Endothelial cell of umbilical vein (primary cell): ENCODE measurements around the gene PDPK1. TPM values are rescaled to one million over a fixed set of nuclear protein-coding genes. Genes with fewer than 3 reads are reported as not detected.

Experiments
- BruUV-seq: library from RNA; stranded (reverse); fragments of 400-500 nt; replicated peaks from 2 replicates; lab custom pipeline; 2021; lab: Mats Ljungman, UMichigan
- CTCF ChIA-PET: fragments of 300-600, 350-600 bp; sonication (Branson Sonifier 250); formaldehyde crosslinking; loops from one replicate; lab custom pipeline; 2021; ENCODE audit warnings: antibody characterized with exemption, inconsistent platforms; lab: Charles Lee
- POLR2A ChIA-PET: fragments of 300-600, 350-600 bp; sonication (Branson Sonifier 250); formaldehyde crosslinking; loops from one replicate; lab custom pipeline; 2021; ENCODE audit warnings: antibody characterized with exemption, inconsistent platforms; lab: Charles Lee
- DNase-seq: peaks from one replicate; pipeline ENCODE4 v3.0.0-alpha.2; 2011; ENCODE audit warnings: low read depth, low spot score
- FAIRE-seq: peaks from 2 replicates; lab custom pipeline; 2011; peaks lifted over from hg19 to GRCh38; lab: Jason Lieb, UNC
- H2AFZ ChIP-seq: 2 replicates; pipeline ENCODE4 v1.6.0; 2012; ENCODE audit warnings: low read depth, low read length, control low read depth, inconsistent platforms
- H3K27ac ChIP-seq: 2 replicates; pipeline ENCODE4 v1.5.1; 2011; ENCODE audit warnings: low read depth, mild to moderate bottlenecking, control low read depth, low read length, moderate library complexity; ENCODE audit not compliant: insufficient read depth
- H3K27me3 ChIP-seq, 2 experiments: 2 replicates each; pipeline versions ENCODE4 v1.6.0 to v1.6.1; 2011; ENCODE audit warnings: low read length in 2 of 2, mixed read lengths in 1 of 2; ENCODE audit not compliant: control insufficient read depth in 2 of 2, insufficient read depth in 2 of 2
- H3K36me3 ChIP-seq, 2 experiments: 2 replicates in 1 of 2; 3 replicates in 1 of 2; pipeline ENCODE4 v1.5.1; 2011; ENCODE audit warnings: low read length in 2 of 2, mild to moderate bottlenecking in 1 of 2, moderate library complexity in 1 of 2; ENCODE audit not compliant: control insufficient read depth in 2 of 2, insufficient read depth in 2 of 2; ENCODE audit errors: extremely low read depth in 1 of 2
- H3K4me1 ChIP-seq: 3 replicates; pipeline ENCODE4 v1.5.1; 2011; ENCODE audit warnings: mild to moderate bottlenecking, low read length; ENCODE audit not compliant: control insufficient read depth, insufficient read depth; ENCODE audit errors: extremely low read depth
- H3K4me2 ChIP-seq: 2 replicates; pipeline ENCODE4 v1.6.1; 2011; ENCODE audit warnings: low read length, control low read depth, mixed read lengths; ENCODE audit not compliant: insufficient read depth
- H3K4me3 ChIP-seq, 3 experiments: fragments of 200-600 bp in 1 of 3; sonication (generic), shearing (Covaris generic) in 1 of 3; replicated peaks in 1 of 3; 2 replicates each; pipeline ENCODE4 v1.5.1; 2011 to 2016; ENCODE audit warnings: control low read depth in 3 of 3, low read length in 3 of 3, mild to moderate bottlenecking in 2 of 3, inconsistent platforms in 1 of 3, low read depth in 1 of 3, moderate library complexity in 1 of 3; ENCODE audit not compliant: insufficient read depth in 1 of 3
- H3K79me2 ChIP-seq: 2 replicates; pipeline ENCODE4 v1.6.0; 2012; ENCODE audit warnings: low read length, inconsistent platforms; ENCODE audit not compliant: control insufficient read depth, insufficient read depth
- H3K9ac ChIP-seq: replicated peaks from 2 replicates; pipeline ENCODE3; 2011; ENCODE audit warnings: low read length, control low read depth; ENCODE audit not compliant: insufficient read depth; ENCODE audit errors: extremely low read depth
- H3K9me1 ChIP-seq: replicated peaks from 3 replicates; pipeline ENCODE4 v1.6.0; 2011; ENCODE audit warnings: mild to moderate bottlenecking, low read length; ENCODE audit not compliant: control insufficient read depth, insufficient read depth; ENCODE audit errors: extremely low read depth
- H3K9me3 ChIP-seq: replicated peaks from 2 replicates; pipeline ENCODE4 v1.5.1; 2012; ENCODE audit warnings: low read length, inconsistent platforms; ENCODE audit not compliant: control insufficient read depth, insufficient read depth
- H4K20me1 ChIP-seq: replicated peaks from 2 replicates; pipeline ENCODE3; 2011; ENCODE audit warnings: mild to moderate bottlenecking, low read length; ENCODE audit not compliant: control insufficient read depth, insufficient read depth; ENCODE audit errors: extremely low read depth
- EZH2 ChIP-seq: IDR thresholded peaks from 2 replicates; pipeline ENCODE4 v1.6.1; 2012; ENCODE audit warnings: borderline replicate concordance, low read depth, mild to moderate bottlenecking, moderate library complexity, low read length, inconsistent platforms; ENCODE audit not compliant: severe bottlenecking
- GATA2 ChIP-seq: IDR thresholded peaks from 2 replicates; pipeline ENCODE4 v1.7.0; 2011; ENCODE audit warnings: low read depth, mild to moderate bottlenecking, moderate library complexity, mixed read lengths, low read length; ENCODE audit not compliant: insufficient read length, insufficient read depth
- JUN ChIP-seq: IDR thresholded peaks from 2 replicates; pipeline ENCODE4 v1.6.1; 2011; ENCODE audit warnings: borderline replicate concordance, low read depth; ENCODE audit not compliant: insufficient read length, insufficient read depth
- MYC ChIP-seq: IDR thresholded peaks from one replicate; pipeline ENCODE4 v1.6.1; 2011; ENCODE audit warnings: mild to moderate bottlenecking, low read depth, low read length
- POLR2A ChIP-seq: IDR thresholded peaks from 2 replicates; pipeline ENCODE4 v1.6.1; 2012; ENCODE audit warnings: low read depth, mild to moderate bottlenecking, control low read depth, low read length
- POLR2AphosphoS5 ChIP-seq: IDR thresholded peaks from 2 replicates; pipeline ENCODE4 v1.6.1; 2012; ENCODE audit warnings: low read depth, mild to moderate bottlenecking, control low read depth, low read length, moderate library complexity; ENCODE audit not compliant: insufficient read depth
- dilution Hi-C: fragments of 300-500 bp; cut with MboI; formaldehyde crosslinking; loops from one replicate; pipeline ENCODE4 v1.15.0; 2019; ENCODE audit warnings: low sequenced_read_pairs; ENCODE audit not compliant: extremely low pct_ligation_motif_present
- intact Hi-C: fragments of 100-400 bp; cut with micrococcal nuclease; formaldehyde crosslinking; loops from one replicate; pipeline ENCODE4 v1.10.0; 2022
- polyA plus RNA-seq, 4 experiments: library from polyadenylated mRNA; depleted of rRNA in 3 of 4; stranded (reverse) in 3 of 4; unstranded in 1 of 4; fragments of >200 nt; gene quantifications; 2 replicates each; pipeline versions ENCODE4 v1.2.1 to v1.2.3, GENCODE V29; 2011 to 2012; ENCODE audit warnings: missing spikeins in 1 of 4
- total RNA-seq: library from RNA; stranded (reverse); gene quantifications from 2 replicates; pipeline ENCODE4 v1.2.3, GENCODE V29; 2021
- TF ChIP-seq, protein P1 (sequence below): IDR thresholded peaks from 2 replicates; pipeline ENCODE4 v1.6.1; 2011; ENCODE audit not compliant: insufficient read depth, insufficient read length
- TF ChIP-seq, protein P2 (sequence below), 2 donors: IDR thresholded peaks; 1 replicate in 1 of 2; 2 replicates in 1 of 2; pipeline ENCODE4 v1.5.1; 2011; ENCODE audit warnings: low read length in 2 of 2, mild to moderate bottlenecking in 2 of 2, moderate library complexity in 2 of 2, control low read depth in 1 of 2, inconsistent platforms in 1 of 2, low read depth in 1 of 2; ENCODE audit not compliant: insufficient read depth in 1 of 2; ENCODE audit errors: extremely low read depth in 1 of 2

PDPK1 gene
- total and polyA plus RNA-seq, 2 donors (not counting 3 experiments of a cell fraction or from before 2014, with no cell fraction given): 22.4 to 37.3 TPM

DNA sequence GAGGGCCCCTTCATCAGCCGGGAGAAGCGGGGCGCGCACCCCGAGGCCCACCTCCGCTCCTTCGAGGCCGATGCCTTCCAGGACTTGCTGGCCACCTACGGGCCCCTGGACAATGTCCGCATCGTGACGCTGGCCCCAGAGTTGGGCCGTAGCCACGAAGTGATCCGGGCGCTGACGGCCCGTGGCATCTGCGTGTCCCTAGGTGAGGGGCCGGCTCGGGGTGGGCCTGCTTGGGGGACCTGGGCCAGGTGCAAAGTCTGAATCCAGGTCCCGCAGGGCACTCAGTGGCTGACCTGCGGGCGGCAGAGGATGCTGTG is 10.1 kb upstream of the PDPK1 start:
- H3K27me3 ChIP-seq: no peaks in the 10 kb centered on the region
- DNase-seq: no peak
- H3K27ac ChIP-seq: no peak overlapping the region
- dilution Hi-C loops (no loop called here), intact Hi-C loops (no loop called here)
- TF ChIP-seq POLR2AphosphoS5: no peak
- no peak for TF ChIP-seq JUN
- TF ChIP-seq POLR2A: no peak
- TF ChIP-seq, protein P1, sequence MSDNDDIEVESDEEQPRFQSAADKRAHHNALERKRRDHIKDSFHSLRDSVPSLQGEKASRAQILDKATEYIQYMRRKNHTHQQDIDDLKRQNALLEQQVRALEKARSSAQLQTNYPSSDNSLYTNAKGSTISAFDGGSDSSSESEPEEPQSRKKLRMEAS: no peak
- TF ChIP-seq, protein P2, sequence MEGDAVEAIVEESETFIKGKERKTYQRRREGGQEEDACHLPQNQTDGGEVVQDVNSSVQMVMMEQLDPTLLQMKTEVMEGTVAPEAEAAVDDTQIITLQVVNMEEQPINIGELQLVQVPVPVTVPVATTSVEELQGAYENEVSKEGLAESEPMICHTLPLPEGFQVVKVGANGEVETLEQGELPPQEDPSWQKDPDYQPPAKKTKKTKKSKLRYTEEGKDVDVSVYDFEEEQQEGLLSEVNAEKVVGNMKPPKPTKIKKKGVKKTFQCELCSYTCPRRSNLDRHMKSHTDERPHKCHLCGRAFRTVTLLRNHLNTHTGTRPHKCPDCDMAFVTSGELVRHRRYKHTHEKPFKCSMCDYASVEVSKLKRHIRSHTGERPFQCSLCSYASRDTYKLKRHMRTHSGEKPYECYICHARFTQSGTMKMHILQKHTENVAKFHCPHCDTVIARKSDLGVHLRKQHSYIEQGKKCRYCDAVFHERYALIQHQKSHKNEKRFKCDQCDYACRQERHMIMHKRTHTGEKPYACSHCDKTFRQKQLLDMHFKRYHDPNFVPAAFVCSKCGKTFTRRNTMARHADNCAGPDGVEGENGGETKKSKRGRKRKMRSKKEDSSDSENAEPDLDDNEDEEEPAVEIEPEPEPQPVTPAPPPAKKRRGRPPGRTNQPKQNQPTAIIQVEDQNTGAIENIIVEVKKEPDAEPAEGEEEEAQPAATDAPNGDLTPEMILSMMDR (IDR thresholded peaks at IDR 0.05; ENCODE audit: extremely low read depth in 1 of 2, insufficient read depth in 1 of 2, low read depth in 1 of 2, low read length in 2 of 2): no peak
- TF ChIP-seq EZH2: no peak
- TF ChIP-seq GATA2: no peak
- TF ChIP-seq MYC: no peak
- H3K36me3 ChIP-seq: peaks cover 7 to 45% of the 10 kb centered on the region in 2 experiments
- ChIA-PET POLR2A (no interaction called here), CTCF (no interaction called here)
- BruUV-seq: no TSS peak
- H3K9me3 ChIP-seq: no peaks in the 10 kb centered on the region
- H3K79me2 ChIP-seq: no peaks in the 10 kb centered on the region
- H3K4me1 ChIP-seq: peaks cover 11% of the 10 kb centered on the region
- H3K4me2 ChIP-seq: no peak overlapping the region
- no peak for FAIRE-seq
- H3K4me3 ChIP-seq: no peak overlapping the region
- no peaks in the 10 kb centered on the region for H3K9me1 ChIP-seq
- no peak overlapping the region for H3K9ac ChIP-seq
- H4K20me1 ChIP-seq: no peaks in the 10 kb centered on the region
- H2AFZ ChIP-seq: no peak overlapping the region
